Activated T-helper 1 cell treated with anti-CD3 and anti-CD28 coated beads, Interleukin-12 subunit alpha, Interleukin-12 subunit beta, Interleukin-2, Interleukin-4 antibody, amounts not matched to agents 30 ng/mL and 10 ng/mL and 1 ng/mL, durations not matched to agents 14 hours and 24 hours and 36 hours (primary cell): ENCODE data around the gene STX3. TPM values are rescaled to one million over a fixed set of nuclear protein-coding genes. Genes with fewer than 3 reads are reported as not detected.
"Not testable (repeated sequence)": the region's sequence is repeated elsewhere in the genome, so short reads cannot be mapped to it uniquely, and the experiment has no call there.

Experiments used
- DNase-seq: peaks from one replicate; pipeline ENCODE4 v3.0.0; 2021; ENCODE audit warnings: low spot score
- H3K27ac Mint-ChIP-seq: one replicate; pipeline ENCODE4 v1.8.0; 2021; ENCODE audit warnings: mild to moderate bottlenecking, mixed read lengths
- H3K27me3 Mint-ChIP-seq: one replicate; pipeline ENCODE4 v1.8.0; 2022; ENCODE audit warnings: mild to moderate bottlenecking, moderate library complexity, mixed read lengths; ENCODE audit not compliant: insufficient read depth
- H3K36me3 Mint-ChIP-seq: one replicate; pipeline ENCODE4 v1.8.0; 2021; ENCODE audit warnings: low read depth, mixed read lengths
- H3K4me1 Mint-ChIP-seq: one replicate; pipeline ENCODE4 v1.8.0; 2021; ENCODE audit warnings: low read depth, mixed read lengths
- H3K4me3 Mint-ChIP-seq: one replicate; pipeline ENCODE4 v1.8.0; 2021; ENCODE audit warnings: mild to moderate bottlenecking, moderate library complexity, mixed read lengths
- H3K9me3 Mint-ChIP-seq: one replicate; pipeline ENCODE4 v1.8.0; 2021; ENCODE audit warnings: mixed read lengths
- intact Hi-C: fragments of 100-400 bp; cut with micrococcal nuclease; formaldehyde crosslinking; loops from one replicate; pipeline ENCODE4 v1.15.1; 2024
- total RNA-seq: library from RNA; stranded (reverse); gene quantifications from 2 replicates; pipeline ENCODE4 v1.2.3, GENCODE V29; 2022

STX3 gene
- total RNA-seq, 1 donor from 2014 or later: 28.4 TPM

DNA sequence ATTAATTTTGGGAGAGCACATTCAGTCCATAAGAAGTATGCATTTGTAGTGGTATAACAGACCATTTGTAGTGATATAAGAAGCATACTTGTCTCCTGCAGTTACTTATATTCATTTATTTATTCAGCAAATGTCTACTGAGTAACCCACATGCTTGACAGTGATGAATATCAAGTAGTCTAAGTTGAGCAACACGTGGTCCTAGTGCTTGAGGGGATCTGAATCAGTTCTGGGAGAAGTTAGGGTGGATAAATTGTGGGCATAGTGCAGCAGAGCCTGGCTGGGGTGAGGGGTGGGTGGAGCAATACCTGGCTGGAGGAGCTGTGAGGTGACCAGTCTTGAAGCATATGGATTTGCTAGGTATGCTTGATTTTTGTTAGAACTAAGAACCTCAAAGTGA, 24.3 kb downstream of the STX3 start:
- intact Hi-C loops: no loop called here
- H3K27me3 Mint-ChIP-seq: no peaks in the 10 kb centered on the region
- peaks cover 9% of the 10 kb centered on the region for H3K9me3 Mint-ChIP-seq
- H3K4me3 Mint-ChIP-seq: no peak overlapping the region
- H3K36me3 Mint-ChIP-seq: peaks cover 28% of the 10 kb centered on the region
- H3K27ac Mint-ChIP-seq: no peak overlapping the region
- H3K4me1 Mint-ChIP-seq: peaks cover 75% of the 10 kb centered on the region
- no peak for DNase-seq

DNA sequence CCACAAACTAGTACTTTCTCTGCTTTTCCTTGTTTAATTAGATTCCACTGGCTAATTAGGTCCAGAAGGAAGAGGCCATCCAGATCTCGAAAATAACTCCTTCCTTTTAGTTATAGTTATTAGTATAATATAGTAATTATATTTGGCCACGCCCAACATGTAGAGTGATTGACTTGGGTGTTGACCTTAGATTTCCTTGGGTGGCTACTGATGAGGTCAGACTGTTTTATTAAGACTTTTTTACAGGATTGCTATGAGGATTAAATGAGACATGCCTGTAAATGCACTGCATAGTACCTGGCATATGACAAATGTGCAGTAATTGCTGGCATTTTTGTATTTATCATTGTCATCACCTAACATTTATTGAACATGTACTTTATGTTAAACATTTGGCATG, 26.9 kb downstream of the STX3 start:
- peaks cover 29% of the 10 kb centered on the region for H3K36me3 Mint-ChIP-seq
- H3K4me1 Mint-ChIP-seq: peaks cover 66% of the 10 kb centered on the region
- no peak for DNase-seq
- intact Hi-C loops: loop anchor here (2.0 kb wide), 1 partner anchor 15 kb away; no protein-coding TSS in a partner anchor
- H3K9me3 Mint-ChIP-seq: peaks cover 9% of the 10 kb centered on the region
- H3K27ac Mint-ChIP-seq: no peak overlapping the region
- H3K4me3 Mint-ChIP-seq: no peak overlapping the region
- H3K27me3 Mint-ChIP-seq: no peaks in the 10 kb centered on the region

DNA sequence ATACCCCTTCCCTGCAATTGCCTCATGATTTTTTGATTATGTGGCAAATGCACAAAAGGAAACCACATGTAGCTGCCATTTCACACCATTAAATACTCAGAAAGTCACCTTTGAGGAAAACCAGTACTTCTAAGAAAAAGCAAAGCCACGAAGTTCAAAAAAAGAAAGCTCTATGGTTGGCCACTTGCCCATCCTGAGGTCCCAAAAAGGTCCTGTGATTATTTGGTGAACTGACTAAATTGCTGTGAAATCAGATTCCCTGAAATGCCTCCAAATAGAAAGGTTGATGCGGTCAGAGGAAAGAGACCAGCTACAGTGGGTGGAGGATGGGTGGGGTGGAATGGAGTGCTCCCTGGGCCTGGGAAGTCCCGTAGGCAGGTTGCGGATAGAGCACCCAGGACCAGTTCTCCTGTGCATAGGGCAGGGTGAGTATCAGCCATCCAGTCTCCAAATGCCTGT, 28.5 kb downstream of the STX3 start:
- Mint-ChIP-seq H3K4me3 (no peak overlapping the region), H3K27ac (peak overlapping the region; percentile 54), H3K36me3 (peaks cover 34% of the 10 kb centered on the region), H3K4me1 (peaks cover 58% of the 10 kb centered on the region), H3K27me3 (no peaks in the 10 kb centered on the region), H3K9me3 (peaks cover 9% of the 10 kb centered on the region)
- no peak for DNase-seq
- intact Hi-C loops: loop anchor here (1.0 to 2.0 kb wide), 4 partner anchors 11 to 28 kb away; partner anchors contain the start of gene STX3

DNA sequence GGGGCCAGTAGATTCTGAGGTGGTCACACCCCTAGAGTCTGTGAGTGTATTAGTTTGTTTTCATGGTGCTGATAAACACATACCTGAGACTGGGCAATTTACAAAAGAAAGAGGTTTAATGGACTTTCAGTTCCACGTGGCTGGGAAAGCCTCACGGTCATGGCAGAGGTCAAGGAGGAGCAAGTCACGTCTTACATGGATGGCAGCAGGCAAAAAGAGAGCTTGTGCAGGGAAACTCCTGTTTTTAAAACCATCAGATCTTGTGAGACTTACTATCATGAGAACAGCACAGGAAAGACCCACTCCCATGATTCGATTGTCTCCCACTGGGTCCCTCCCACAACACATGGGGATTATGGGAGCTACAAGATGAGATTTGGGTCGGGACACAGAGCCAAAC, 29.3 kb downstream of the STX3 start:
- H3K27me3 Mint-ChIP-seq: not testable (repeated sequence)

DNA sequence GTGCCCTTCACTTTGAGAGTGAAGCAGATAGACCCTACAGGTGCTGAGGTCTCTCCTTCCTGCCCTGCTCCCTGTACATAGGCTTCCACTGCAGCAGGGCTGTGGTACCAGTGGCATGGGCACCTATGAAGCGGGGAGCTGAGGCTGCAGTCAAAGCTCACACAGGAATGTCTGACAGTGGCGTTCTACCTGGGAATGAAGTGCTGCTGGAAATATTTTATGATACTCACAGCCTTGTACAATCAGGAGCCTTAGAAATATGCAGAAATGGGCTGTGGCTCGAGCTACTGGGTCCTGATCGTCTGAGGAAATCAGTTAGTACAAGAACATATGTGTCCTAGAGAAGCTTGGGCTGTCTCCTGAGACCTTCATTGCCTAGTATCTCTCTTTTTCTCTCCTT, 30.6 kb downstream of the STX3 start:
- H3K36me3 Mint-ChIP-seq: peaks cover 35% of the 10 kb centered on the region
- H3K27ac Mint-ChIP-seq: no peak overlapping the region
- intact Hi-C loops: loop anchor here (2.0 kb wide), 1 partner anchor 17 kb away; no protein-coding TSS in a partner anchor
- no peak for DNase-seq
- H3K4me1 Mint-ChIP-seq: peaks cover 53% of the 10 kb centered on the region
- H3K4me3 Mint-ChIP-seq: no peak overlapping the region
- H3K9me3 Mint-ChIP-seq: peaks cover 9% of the 10 kb centered on the region
- H3K27me3 Mint-ChIP-seq: no peaks in the 10 kb centered on the region

More for the DNA sequence above, 29.3 kb downstream of the STX3 start:
- intact Hi-C loops: loop anchor here (2.0 kb wide), 1 partner anchor 18 kb away; no protein-coding TSS in a partner anchor
- Mint-ChIP-seq H3K36me3 (peaks cover 34% of the 10 kb centered on the region), H3K4me1 (peaks cover 58% of the 10 kb centered on the region), H3K27ac (peak overlapping the region; percentile 41)
- not testable (repeated sequence) for H3K4me3 Mint-ChIP-seq, H3K9me3 Mint-ChIP-seq, DNase-seq

DNA sequence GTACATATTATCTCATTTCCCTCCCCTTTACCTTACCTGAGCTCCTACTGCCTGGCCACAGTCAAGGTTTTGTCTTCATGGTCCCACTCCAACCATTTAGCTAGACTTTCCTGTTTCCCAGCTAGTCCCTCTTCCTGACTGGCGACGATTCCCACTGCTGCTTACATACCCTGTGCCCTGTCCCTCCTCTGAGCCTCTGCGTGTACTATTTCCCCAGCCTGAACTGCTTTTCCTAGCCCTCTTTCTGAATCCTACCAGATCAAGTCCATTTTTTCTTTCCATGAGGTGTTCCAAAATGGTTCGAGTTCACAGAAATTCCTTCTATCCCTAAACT, 32.0 kb downstream of the STX3 start:
- Mint-ChIP-seq H3K27ac (no peak overlapping the region), H3K9me3 (peaks cover 3% of the 10 kb centered on the region), H3K4me1 (peaks cover 46% of the 10 kb centered on the region), H3K27me3 (no peaks in the 10 kb centered on the region), H3K4me3 (no peak overlapping the region), H3K36me3 (peaks cover 36% of the 10 kb centered on the region)
- DNase-seq: no peak
- intact Hi-C loops: no loop called here

DNA sequence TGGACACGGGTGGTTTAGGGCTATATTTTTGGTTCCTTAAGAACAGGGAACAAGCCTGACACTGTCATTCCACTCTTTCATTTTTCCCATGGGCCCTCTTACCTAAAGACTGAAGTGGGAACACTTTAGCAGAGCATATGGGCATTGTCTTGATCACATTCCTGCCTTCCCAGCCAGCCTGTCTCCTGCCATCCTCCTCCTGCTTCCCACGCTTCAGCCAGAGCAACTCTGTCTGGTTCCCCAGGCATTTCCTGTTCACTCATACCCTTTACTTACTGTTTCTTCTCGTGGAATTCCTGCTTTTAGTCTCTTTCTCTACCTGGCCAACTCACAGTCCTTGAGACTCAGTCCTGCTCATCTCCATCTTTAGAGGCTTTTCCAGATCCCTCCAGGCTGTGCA, 32.6 kb downstream of the STX3 start:
- no peaks in the 10 kb centered on the region for H3K27me3 Mint-ChIP-seq
- no peak for DNase-seq
- intact Hi-C loops: no loop called here
- peaks cover 42% of the 10 kb centered on the region for H3K4me1 Mint-ChIP-seq
- peaks cover 38% of the 10 kb centered on the region for H3K36me3 Mint-ChIP-seq
- no peak overlapping the region for H3K27ac Mint-ChIP-seq
- no peaks in the 10 kb centered on the region for H3K9me3 Mint-ChIP-seq
- H3K4me3 Mint-ChIP-seq: no peak overlapping the region

DNA sequence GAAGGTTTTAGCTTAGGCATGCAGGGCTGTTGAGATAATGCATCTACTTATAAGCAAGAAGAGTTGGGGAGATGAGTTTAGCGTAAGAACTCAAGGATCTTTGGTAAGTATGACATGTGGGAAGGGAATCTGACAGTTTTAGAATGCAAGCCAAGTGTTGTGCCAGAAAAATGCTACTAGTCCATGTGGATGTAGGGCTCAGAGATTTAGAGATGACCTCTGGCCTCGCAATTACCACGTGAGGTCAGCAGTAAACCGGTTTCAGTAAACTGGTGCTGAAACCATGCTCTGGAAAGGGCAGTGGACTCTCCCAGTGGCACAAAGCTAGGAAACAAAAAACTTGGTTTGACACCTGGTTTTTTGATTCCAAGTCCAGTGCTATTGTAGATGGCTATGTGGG, 36.5 kb downstream of the STX3 start:
- Mint-ChIP-seq H3K9me3 (no peaks in the 10 kb centered on the region), H3K4me3 (no peak overlapping the region), H3K27ac (no peak overlapping the region), H3K4me1 (peaks cover 15% of the 10 kb centered on the region), H3K36me3 (peaks cover 41% of the 10 kb centered on the region), H3K27me3 (no peaks in the 10 kb centered on the region)
- intact Hi-C loops: no loop called here
- no peak for DNase-seq

DNA sequence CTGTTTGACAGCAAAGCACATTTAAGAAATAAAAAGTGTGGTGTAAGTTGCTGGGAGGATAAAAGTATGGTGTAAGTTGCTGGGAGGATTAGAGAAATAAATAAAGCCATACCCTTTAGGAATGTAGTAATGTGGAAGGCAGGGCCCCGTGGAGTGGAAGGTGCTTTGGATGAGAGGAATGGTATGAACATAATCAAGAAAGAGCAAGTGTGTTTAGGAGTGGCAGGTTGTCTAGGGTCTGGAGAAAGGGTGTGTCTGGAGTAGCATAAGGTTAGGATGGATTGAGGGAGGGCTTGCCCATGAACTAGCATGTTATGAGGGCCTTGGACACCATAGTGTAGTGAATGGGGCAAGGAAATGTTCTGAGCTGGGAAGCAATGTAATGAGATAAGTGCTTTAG, 37.3 kb downstream of the STX3 start:
- H3K4me3 Mint-ChIP-seq: no peak overlapping the region
- H3K27me3 Mint-ChIP-seq: no peaks in the 10 kb centered on the region
- intact Hi-C loops: no loop called here
- H3K9me3 Mint-ChIP-seq: no peaks in the 10 kb centered on the region
- no peak overlapping the region for H3K27ac Mint-ChIP-seq
- H3K4me1 Mint-ChIP-seq: peaks cover 6% of the 10 kb centered on the region
- no peak for DNase-seq
- peaks cover 35% of the 10 kb centered on the region for H3K36me3 Mint-ChIP-seq

DNA sequence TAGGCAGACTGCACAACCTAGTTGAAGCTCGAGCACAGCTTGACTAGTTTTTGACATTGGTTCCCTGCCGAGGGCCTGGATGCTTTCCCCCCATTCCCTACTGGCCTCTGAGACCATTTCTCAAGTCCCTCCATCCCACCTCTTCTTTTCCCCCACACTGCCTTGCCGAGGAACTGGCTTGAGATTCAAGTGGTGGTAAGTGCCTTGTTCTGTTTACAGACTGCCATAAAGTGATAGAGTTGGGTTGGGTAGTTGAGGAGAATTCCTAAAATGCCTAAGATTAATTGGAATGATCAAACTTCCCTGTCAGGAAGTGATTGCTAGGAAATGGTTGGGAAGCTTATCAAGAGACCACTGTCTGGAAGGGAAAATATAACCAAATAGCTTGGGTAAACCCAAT, 39.2 kb downstream of the STX3 start:
- Mint-ChIP-seq H3K4me3 (no peak overlapping the region), H3K27ac (no peak overlapping the region), H3K27me3 (no peaks in the 10 kb centered on the region), H3K9me3 (no peaks in the 10 kb centered on the region), H3K4me1 (peaks cover 6% of the 10 kb centered on the region), H3K36me3 (peaks cover 37% of the 10 kb centered on the region)
- no peak for DNase-seq
- intact Hi-C loops: no loop called here

DNA sequence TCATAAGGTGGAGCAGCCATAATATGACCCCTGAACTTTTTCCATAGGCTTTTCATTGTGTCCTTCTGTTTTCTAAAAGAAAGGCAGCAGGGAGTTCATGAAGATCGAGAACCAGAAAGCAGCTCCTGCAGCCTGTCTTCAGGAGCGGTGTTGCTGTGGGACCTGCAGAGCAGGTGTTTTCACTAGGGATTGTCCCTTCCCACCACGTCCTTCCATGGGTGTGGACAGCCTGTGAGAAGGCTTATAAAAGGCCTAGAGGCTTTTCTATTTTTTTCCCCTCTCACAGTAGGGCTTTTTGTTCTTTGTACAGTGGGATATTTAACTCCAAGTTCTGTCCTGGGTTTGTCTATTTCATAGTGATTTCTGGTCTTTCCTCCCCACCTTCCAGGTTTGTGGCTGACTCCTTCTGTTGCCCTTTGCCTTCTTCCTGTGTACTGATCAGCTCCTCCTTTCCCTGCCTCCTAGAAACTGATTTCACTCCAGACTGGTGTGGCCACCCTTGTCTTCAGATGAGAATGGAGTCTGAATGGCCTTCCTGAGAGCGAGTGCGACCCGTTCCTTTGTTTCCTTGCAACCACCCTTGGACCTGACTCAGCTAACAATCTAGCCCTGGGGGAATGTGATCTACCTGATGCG, 45.3 kb downstream of the STX3 start:
- intact Hi-C loops: no loop called here
- no peak overlapping the region for H3K4me3 Mint-ChIP-seq
- no peaks in the 10 kb centered on the region for H3K9me3 Mint-ChIP-seq
- DNase-seq: no peak
- no peaks in the 10 kb centered on the region for H3K27me3 Mint-ChIP-seq
- H3K27ac Mint-ChIP-seq: no peak overlapping the region
- H3K36me3 Mint-ChIP-seq: peaks cover 19% of the 10 kb centered on the region
- peaks cover 20% of the 10 kb centered on the region for H3K4me1 Mint-ChIP-seq

DNA sequence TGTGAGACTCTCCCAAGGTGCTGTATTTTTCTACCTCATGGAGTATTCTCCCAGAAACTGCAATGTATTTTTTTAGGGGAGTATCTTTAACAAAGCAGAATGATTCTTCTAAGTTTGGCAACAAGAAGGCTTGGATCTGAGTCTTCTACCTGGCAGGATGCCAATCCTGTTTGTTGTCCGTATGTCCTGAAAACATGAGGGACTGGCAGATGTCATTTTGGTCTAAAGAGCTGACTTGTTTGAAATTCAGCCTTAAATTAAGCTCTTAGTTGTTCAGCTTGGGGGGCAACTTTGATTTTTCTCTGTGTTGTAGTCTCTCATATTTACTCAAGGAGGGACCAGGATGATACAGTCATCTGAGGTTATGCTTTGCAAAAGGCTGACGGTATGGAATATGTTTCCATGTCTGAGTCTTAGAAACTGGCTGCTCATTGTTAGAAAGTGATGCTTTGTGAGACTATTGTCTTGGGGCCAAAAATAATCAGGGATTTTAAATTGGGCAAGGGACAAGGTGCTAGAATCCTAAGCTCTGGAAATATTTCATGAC, 46.1 kb downstream of the STX3 start:
- H3K36me3 Mint-ChIP-seq: peaks cover 14% of the 10 kb centered on the region
- no peak for DNase-seq
- no peak overlapping the region for H3K27ac Mint-ChIP-seq
- intact Hi-C loops: no loop called here
- H3K9me3 Mint-ChIP-seq: no peaks in the 10 kb centered on the region
- H3K4me3 Mint-ChIP-seq: no peak overlapping the region
- H3K27me3 Mint-ChIP-seq: no peaks in the 10 kb centered on the region
- peaks cover 20% of the 10 kb centered on the region for H3K4me1 Mint-ChIP-seq

DNA sequence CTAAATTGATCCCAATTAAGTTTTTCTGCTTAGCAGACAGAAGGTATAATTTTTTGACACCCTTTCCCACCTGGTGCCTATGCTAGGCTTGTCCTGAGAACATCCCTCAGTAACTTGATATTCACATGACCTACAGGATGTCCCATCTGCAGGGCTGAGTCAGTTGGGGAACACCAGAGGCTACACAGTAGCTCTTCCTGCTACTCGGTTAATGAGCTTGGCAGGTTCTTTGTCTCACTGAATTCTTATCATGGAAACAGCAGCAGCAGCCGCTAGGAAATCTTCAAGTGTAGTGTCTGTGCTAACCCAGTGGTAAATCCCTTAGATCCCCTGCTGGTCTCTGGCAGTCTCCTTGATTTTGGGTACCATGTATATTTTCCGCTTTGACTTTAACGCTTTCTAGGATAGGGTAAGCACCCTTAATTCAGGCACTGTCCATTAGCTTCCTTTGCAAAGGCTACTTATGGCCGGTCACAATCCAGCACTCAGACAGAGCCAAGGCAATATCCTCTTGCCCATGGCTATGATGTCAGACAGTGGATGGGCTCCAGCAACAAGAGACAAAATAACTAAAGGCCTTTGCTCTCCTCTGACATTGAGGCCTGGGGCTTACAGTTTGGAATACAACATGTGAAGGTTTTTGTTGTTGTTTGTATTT, 46.9 kb downstream of the STX3 start:
- Mint-ChIP-seq H3K27me3 (no peaks in the 10 kb centered on the region), H3K36me3 (peaks cover 21% of the 10 kb centered on the region), H3K9me3 (no peaks in the 10 kb centered on the region), H3K4me3 (no peak overlapping the region), H3K27ac (no peak overlapping the region), H3K4me1 (peaks cover 24% of the 10 kb centered on the region)
- no peak for DNase-seq
- intact Hi-C loops: loop anchor here (1.0 to 2.0 kb wide), 6 partner anchors 8 to 265 kb away; partner anchors contain the start of genes MRPL16 and PATL1
